Duodenal mucosa (tissue), 2 donors: ENCODE data around the gene KRTAP4-8.
"Not testable (repeated sequence)": the region's sequence is repeated elsewhere in the genome, so short reads cannot be mapped to it uniquely, and the experiment has no call there.

Experiments
- H3K27ac ChIP-seq: one replicate; pipeline ENCODE4 v1.7.0; 2013; ENCODE audit warnings: low read depth, low read length
- H3K27me3 ChIP-seq, 2 donors: one replicate each; pipeline ENCODE4 v1.7.0; 2013; ENCODE audit warnings: low read length in 2 of 2, control low read depth in 1 of 2; ENCODE audit not compliant: insufficient read depth in 2 of 2, control insufficient read depth in 1 of 2
- H3K36me3 ChIP-seq, 2 donors: one replicate each; pipeline ENCODE4 v1.7.0; 2013; ENCODE audit warnings: low read length in 2 of 2, control low read depth in 1 of 2; ENCODE audit not compliant: insufficient read depth in 2 of 2, control insufficient read depth in 1 of 2
- H3K4me1 ChIP-seq, 2 donors: one replicate each; pipeline ENCODE4 v1.7.0; 2013; ENCODE audit warnings: low read length in 2 of 2, control low read depth in 1 of 2; ENCODE audit not compliant: insufficient read depth in 2 of 2, control insufficient read depth in 1 of 2
- H3K4me3 ChIP-seq, 2 donors: one replicate each; pipeline ENCODE4 v1.7.0; 2013; ENCODE audit warnings: low read length in 2 of 2, low read depth in 1 of 2
- H3K9ac ChIP-seq, 2 donors: one replicate each; pipeline ENCODE4 v1.7.0; 2013; ENCODE audit warnings: low read length in 2 of 2, low read depth in 1 of 2
- H3K9me3 ChIP-seq, 2 donors: one replicate each; pipeline ENCODE4 v1.7.0; 2013; ENCODE audit warnings: low read length in 2 of 2, control low read depth in 1 of 2; ENCODE audit not compliant: control insufficient read depth in 1 of 2

The KRTAP4-8 gene

GRCh38 chr17:41108728-41109386 lies 10.9 kb upstream of the KRTAP4-8 start:
- not testable (repeated sequence) for H3K9ac ChIP-seq, H3K4me3 ChIP-seq, H3K4me1 ChIP-seq, H3K27ac ChIP-seq, H3K36me3 ChIP-seq, H3K27me3 ChIP-seq, H3K9me3 ChIP-seq

DNA sequence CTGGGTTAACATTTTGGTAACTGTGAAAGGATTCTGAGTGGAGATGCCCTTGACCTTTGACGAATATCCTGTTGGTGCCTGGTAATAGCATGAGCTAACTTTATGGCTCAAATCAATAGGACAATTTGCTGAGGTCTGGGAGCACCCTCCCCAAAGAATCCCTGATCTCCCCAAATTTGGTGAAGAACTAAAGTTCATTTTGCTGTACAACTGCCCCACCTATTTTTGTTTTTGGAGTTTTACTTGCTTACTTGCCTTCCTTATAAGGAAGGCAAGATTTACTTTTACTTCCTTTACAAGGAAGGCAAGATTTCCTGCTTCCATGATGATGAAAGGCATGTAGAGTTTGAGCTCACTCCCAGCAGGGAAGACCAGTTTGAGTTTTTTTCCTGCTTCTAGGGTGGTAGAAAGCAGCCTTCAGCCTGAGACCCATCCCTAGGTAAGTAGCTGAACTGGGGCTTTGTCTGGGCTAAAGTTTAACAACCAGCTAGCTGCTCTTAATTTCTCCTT lies 10.1 kb upstream of the KRTAP4-8 start:
- Histone ChIP-seq H3K9ac (no peak overlapping the region), H3K4me3 (no peak overlapping the region), H3K36me3 (no peaks in the 10 kb centered on the region), H3K27ac (no peak overlapping the region), H3K9me3 (no peaks in the 10 kb centered on the region), H3K27me3 (no peaks in the 10 kb centered on the region), H3K4me1 (no peaks in the 10 kb centered on the region)

DNA sequence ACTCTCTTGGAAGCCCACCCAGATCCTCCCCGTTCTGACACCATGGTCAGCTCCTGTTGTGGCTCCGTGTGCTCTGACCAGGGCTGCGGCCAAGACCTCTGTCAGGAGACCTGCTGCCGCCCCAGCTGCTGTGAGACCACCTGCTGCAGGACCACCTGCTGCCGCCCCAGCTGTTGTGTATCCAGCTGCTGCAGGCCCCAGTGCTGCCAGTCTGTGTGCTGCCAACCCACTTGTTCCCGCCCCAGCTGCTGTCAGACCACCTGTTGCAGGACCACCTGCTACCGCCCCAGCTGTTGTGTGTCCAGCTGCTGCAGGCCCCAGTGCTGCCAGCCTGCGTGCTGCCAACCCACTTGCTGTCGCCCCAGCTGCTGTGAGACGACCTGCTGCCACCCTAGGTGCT lies 7.4 kb upstream of the KRTAP4-8 start, which contains the start of gene KRTAP4-9:
Gene KRTAP4-9, plus strand, starts transcription at position 43 of the 400 bp plus-strand sequence. Its CDS starts 0 bp downstream, at position 43.
- H3K9me3 ChIP-seq, H3K4me1 ChIP-seq, H3K9ac ChIP-seq, H3K36me3 ChIP-seq, H3K27ac ChIP-seq, H3K4me3 ChIP-seq, H3K27me3 ChIP-seq: not testable (repeated sequence)

DNA sequence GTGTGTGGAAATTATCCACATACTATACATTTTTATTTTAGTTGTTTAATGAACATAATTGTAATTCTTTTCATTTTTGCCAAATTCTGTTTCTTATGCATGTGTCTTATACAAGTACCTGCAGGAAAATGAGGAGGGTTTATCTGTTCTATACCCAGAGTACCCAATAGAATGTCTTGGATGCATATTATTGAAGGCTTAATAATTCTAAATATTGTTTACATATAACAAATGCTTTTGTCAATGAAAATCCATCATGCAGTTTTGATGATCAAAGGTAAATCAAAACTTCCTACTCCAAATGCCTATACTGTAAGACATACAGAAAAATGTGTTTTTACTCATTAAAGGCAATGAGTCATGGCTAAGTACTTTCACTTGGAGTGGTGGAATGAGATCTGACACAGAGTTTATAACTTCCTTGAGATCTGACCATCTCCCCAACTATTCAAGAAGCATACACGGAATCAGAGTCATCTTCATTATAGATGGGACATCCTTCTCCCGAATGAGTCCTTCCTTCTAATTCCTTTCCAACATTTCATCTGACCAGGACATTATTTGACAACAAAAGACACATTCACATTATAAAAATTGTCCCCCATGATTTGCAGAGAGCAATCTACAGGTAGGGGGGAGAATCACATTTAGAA lies 6.6 kb upstream of the KRTAP4-8 start:
- not testable (repeated sequence) for H3K27ac ChIP-seq, H3K27me3 ChIP-seq, H3K36me3 ChIP-seq, H3K9ac ChIP-seq, H3K9me3 ChIP-seq, H3K4me1 ChIP-seq, H3K4me3 ChIP-seq

- Histone ChIP-seq H3K9me3 (no peaks in the 10 kb centered on the region), H3K27ac (no peak overlapping the region), H3K27me3 (no peaks in the 10 kb centered on the region), H3K4me1 (no peaks in the 10 kb centered on the region), H3K4me3 (no peak overlapping the region), H3K9ac (no peak overlapping the region), H3K36me3 (no peaks in the 10 kb centered on the region)
Measured at GRCh38 chr17:41103896-41104295, 6.0 kb upstream of the KRTAP4-8 start.

GRCh38 chr17:41101586-41102259 lies 3.8 kb upstream of the KRTAP4-8 start, which contains the start of gene KRTAP4-16:
Gene KRTAP4-16 (minus strand): TSS chr17:41102209. CDS start chr17:41102209, 0 bp downstream.
- Histone ChIP-seq H3K4me3 (no peak within 1 kb of the TSS), H3K27me3 (no peaks in the 10 kb centered on the region), H3K9me3 (no peaks in the 10 kb centered on the region), H3K27ac (no peak within 1 kb of the TSS), H3K9ac (no peak within 1 kb of the TSS), H3K36me3 (no peaks in the 10 kb centered on the region), H3K4me1 (no peaks in the 10 kb centered on the region)

DNA sequence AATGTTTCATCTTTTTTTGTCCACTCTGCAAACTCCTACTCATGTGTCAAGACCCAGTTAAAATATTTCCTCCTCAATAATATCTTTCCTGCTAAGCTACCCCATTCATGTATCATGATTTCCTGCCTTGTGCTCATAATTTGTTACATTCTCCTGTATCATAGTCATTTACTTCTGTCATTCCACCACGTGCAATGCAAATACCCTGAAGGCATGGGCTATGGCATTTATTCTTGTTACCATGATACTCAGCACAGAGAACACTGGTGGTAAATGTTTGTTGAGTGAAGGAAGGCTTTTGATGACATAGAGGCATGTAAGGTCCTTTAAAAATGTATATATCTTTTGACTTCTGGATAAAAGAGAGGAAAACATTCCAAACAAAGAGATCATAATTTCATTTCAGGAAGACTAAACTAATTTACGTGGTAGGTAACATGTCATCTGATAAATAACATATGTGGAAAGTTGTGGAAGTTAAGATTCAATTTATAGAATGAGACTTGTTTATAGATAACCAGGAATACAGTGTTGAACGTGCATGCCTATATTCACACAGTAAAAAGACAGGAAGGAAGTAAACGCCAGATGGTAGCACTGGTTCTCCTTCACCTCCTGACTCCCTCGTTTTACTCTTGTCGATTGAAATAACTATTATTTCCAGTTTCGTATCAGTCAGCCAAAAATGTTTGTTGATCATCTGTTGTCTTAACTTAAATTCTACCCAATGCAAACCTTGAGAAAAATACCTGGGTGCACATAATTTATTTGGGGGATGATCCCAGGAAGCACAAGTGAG lies 1.9 kb upstream of the KRTAP4-8 start:
- not testable (repeated sequence) for H3K9me3 ChIP-seq, H3K27me3 ChIP-seq

GRCh38 chr17:41098481-41098880 lies 539 bp upstream of the KRTAP4-8 start:
- Histone ChIP-seq H3K36me3 (no peaks in the 10 kb centered on the region), H3K9ac (no peak overlapping the region), H3K27me3 (no peaks in the 10 kb centered on the region), H3K9me3 (no peaks in the 10 kb centered on the region), H3K4me3 (no peak overlapping the region), H3K27ac (no peak overlapping the region), H3K4me1 (no peaks in the 10 kb centered on the region)

More for the DNA sequence above, 1.9 kb upstream of the KRTAP4-8 start:
- not testable (repeated sequence) for H3K4me3 ChIP-seq, H3K4me1 ChIP-seq, H3K36me3 ChIP-seq, H3K9ac ChIP-seq, H3K27ac ChIP-seq

GRCh38 chr17:41096055-41096454 lies 1.9 kb downstream of the KRTAP4-8 start:
- H3K9ac ChIP-seq = no peak overlapping the region
- no peaks in the 10 kb centered on the region for H3K4me1 ChIP-seq
- H3K27me3 ChIP-seq = no peaks in the 10 kb centered on the region
- H3K9me3 ChIP-seq = no peaks in the 10 kb centered on the region
- no peak overlapping the region for H3K4me3 ChIP-seq
- H3K36me3 ChIP-seq = no peaks in the 10 kb centered on the region
- no peak overlapping the region for H3K27ac ChIP-seq
